ENCODE results near the gene RHAG.

RHAG gene

DNA sequence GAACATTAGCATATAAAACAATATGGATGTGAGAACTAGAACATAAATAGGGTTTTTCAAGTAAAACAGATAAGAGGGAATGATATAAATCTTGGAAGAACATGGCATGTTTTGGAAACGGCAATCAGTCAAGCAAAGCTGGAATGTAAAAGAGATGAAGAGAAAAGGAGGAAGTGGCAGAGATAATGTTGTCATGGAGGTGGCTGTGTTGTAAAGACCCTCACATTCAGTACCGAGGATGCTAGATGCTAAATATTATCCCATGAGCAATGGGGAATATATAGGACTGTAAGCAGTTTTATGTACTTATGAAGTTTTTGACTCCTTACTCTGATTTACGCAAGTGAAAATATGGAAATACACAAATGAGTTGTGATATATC, 702 bp upstream of the RHAG start:
- H3K4me3 ChIP-seq (ENCODE audit: control insufficient read depth in 1 of 7, extremely low read depth in 1 of 7, insufficient read depth in 4 of 7, low read depth in 2 of 7, low read length in 6 of 7): no peak overlapping the region
- no peak overlapping the region for H3K27ac ChIP-seq (ENCODE audit: insufficient read depth in 1 of 2, low read depth in 1 of 2, low read length in 2 of 2, poor library complexity in 1 of 2, severe bottlenecking in 2 of 2)
- DNase-seq: no peak
- ChIA-PET POLR2A (no interaction called here), CTCF (interaction anchor here (1.5 kb wide), 1 partner anchor 210 kb away, joined by 3 read pairs; no protein-coding TSS in a partner anchor)
- 77% methylated on average over 2 of the region's 3 CpGs for WGBS (ENCODE audit: insufficient coverage)
- H3K36me3 ChIP-seq (ENCODE audit: control insufficient read depth in 4 of 4, insufficient read depth in 4 of 4, low read length in 3 of 4): no peaks in the 10 kb centered on the region
- no peaks in the 10 kb centered on the region for H3K27me3 ChIP-seq (replicated peaks in 2 of 5; ENCODE audit: control insufficient read depth in 4 of 5, insufficient read depth in 5 of 5, low read length in 4 of 5)
- no peaks in the 10 kb centered on the region for H3K4me1 ChIP-seq (ENCODE audit: control extremely low read depth in 1 of 4, control insufficient read depth in 4 of 4, insufficient read depth in 4 of 4, low read length in 3 of 4)
- H3K9me3 ChIP-seq (ENCODE audit: control extremely low read depth in 1 of 5, control insufficient read depth in 4 of 5, insufficient read depth in 2 of 5, low read depth in 1 of 5, low read length in 4 of 5): no peaks in the 10 kb centered on the region

DNA sequence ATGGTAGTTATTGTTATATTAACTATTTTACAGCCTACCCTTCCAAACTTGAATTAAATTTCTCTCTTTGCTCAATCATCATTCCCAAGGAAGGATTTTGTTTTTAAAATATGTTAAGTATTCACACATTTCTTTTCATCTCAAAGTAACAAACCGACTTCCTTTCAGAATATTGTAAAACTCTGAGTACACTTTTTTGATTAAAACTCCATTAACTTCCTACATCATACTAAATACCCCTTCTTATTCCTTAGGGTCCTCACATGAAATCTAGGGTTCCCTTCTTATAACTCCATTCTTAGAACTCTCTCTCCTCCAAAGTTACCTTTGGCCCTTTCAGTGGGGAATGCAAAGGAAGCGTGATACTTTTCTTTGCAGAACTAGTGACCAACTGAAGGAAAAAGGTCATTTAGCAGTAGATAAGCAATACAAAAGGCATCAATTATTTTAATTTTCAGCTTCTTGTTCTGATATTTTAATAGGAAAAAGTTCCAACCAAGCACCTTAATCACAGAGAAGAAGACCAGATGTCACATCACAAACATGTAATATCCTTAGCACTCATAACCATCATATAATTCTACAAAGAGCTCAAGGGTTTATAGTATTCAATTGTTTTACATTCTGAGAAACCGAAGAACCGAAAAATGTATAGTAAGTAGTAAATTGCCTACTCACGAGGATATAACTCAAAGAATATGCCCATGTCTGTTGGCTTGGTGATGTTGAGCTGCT, 494 bp downstream of the RHAG start:
- H3K36me3 ChIP-seq (ENCODE audit: control insufficient read depth in 4 of 4, insufficient read depth in 4 of 4, low read length in 3 of 4): no peaks in the 10 kb centered on the region
- no peaks in the 10 kb centered on the region for H3K4me1 ChIP-seq (ENCODE audit: control extremely low read depth in 1 of 4, control insufficient read depth in 4 of 4, insufficient read depth in 4 of 4, low read length in 3 of 4)
- no peak overlapping the region for H3K4me3 ChIP-seq (ENCODE audit: control insufficient read depth in 1 of 7, extremely low read depth in 1 of 7, insufficient read depth in 4 of 7, low read depth in 2 of 7, low read length in 6 of 7)
- ChIA-PET POLR2A (no interaction called here), CTCF (no interaction called here)
- no peaks in the 10 kb centered on the region for H3K9me3 ChIP-seq (ENCODE audit: control extremely low read depth in 1 of 5, control insufficient read depth in 4 of 5, insufficient read depth in 2 of 5, low read depth in 1 of 5, low read length in 4 of 5)
- WGBS (ENCODE audit: insufficient coverage): 100% methylated on average over 1 of the region's 5 CpGs
- peak overlapping the region in 1 of 2 experiments; percentile 83 for H3K27ac ChIP-seq (ENCODE audit: insufficient read depth in 1 of 2, low read depth in 1 of 2, low read length in 2 of 2, poor library complexity in 1 of 2, severe bottlenecking in 2 of 2)
- no peak for DNase-seq
- H3K27me3 ChIP-seq (replicated peaks in 2 of 5; ENCODE audit: control insufficient read depth in 4 of 5, insufficient read depth in 5 of 5, low read length in 4 of 5): no peaks in the 10 kb centered on the region

DNA sequence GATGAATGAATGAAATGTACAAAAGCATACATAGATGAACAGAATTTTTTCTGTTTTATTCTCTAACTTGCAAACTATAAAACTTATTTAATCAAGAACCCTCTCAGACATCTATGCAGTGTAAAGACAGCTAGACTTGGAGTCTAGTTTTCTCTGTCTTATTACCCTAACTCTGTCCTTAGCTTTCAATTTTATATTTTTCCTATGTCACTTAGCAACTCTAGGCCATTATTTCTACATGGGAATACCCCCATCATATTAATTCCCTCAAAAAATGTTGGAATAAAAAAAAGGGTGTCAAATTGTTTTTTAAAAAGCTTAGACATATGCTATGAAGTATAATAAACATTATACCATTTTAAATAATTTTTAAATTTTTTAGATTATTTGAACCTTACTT, 1.2 kb downstream of the RHAG start:
- Histone ChIP-seq H3K4me3 (ENCODE audit: control insufficient read depth in 1 of 7, extremely low read depth in 1 of 7, insufficient read depth in 4 of 7, low read depth in 2 of 7, low read length in 6 of 7) (no peak overlapping the region), H3K27ac (ENCODE audit: insufficient read depth in 1 of 2, low read depth in 1 of 2, low read length in 2 of 2, poor library complexity in 1 of 2, severe bottlenecking in 2 of 2) (peak overlapping the region in 1 of 2 experiments; percentile 83), H3K27me3 (replicated peaks in 2 of 5; ENCODE audit: control insufficient read depth in 4 of 5, insufficient read depth in 5 of 5, low read length in 4 of 5) (no peaks in the 10 kb centered on the region), H3K36me3 (ENCODE audit: control insufficient read depth in 4 of 4, insufficient read depth in 4 of 4, low read length in 3 of 4) (no peaks in the 10 kb centered on the region), H3K9me3 (ENCODE audit: control extremely low read depth in 1 of 5, control insufficient read depth in 4 of 5, insufficient read depth in 2 of 5, low read depth in 1 of 5, low read length in 4 of 5) (no peaks in the 10 kb centered on the region), H3K4me1 (ENCODE audit: control extremely low read depth in 1 of 4, control insufficient read depth in 4 of 4, insufficient read depth in 4 of 4, low read length in 3 of 4) (no peaks in the 10 kb centered on the region)
- POLR2A ChIA-PET: no interaction called here
- no peak for DNase-seq
- CTCF ChIA-PET: interaction anchor here (0.6 to 1.7 kb wide), 2 partner anchors 12 to 201 kb away, joined by 3 to 5 read pairs; no protein-coding TSS in a partner anchor

DNA sequence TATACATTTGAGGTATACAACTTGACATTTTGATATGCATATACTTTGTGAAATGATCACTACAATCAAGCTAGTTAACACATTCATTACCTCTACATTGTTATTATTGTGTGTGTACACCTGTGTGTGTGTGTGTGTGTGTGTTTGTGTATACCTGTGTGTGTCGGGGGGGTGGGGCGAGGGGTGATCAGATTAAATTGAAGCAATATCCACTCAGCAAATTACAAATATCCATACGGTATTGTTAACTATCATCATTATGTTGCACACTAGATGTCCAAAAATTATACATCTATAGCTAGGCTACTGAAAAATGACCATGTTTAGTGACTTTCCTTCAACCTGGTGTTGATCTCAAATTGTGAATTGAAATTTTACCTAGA, 1.8 kb downstream of the RHAG start:
- no peaks in the 10 kb centered on the region for H3K9me3 ChIP-seq (ENCODE audit: control extremely low read depth in 1 of 5, control insufficient read depth in 4 of 5, insufficient read depth in 2 of 5, low read depth in 1 of 5, low read length in 4 of 5)
- no peak overlapping the region for H3K4me3 ChIP-seq (ENCODE audit: control insufficient read depth in 1 of 7, extremely low read depth in 1 of 7, insufficient read depth in 4 of 7, low read depth in 2 of 7, low read length in 6 of 7)
- DNase-seq: no peak
- ChIA-PET POLR2A (no interaction called here), CTCF (interaction anchor here (0.6 to 1.7 kb wide), 3 partner anchors 11 to 201 kb away, joined by 3 to 5 read pairs (median 4); no protein-coding TSS in a partner anchor)
- H3K27me3 ChIP-seq (replicated peaks in 2 of 5; ENCODE audit: control insufficient read depth in 4 of 5, insufficient read depth in 5 of 5, low read length in 4 of 5): no peaks in the 10 kb centered on the region
- H3K36me3 ChIP-seq (ENCODE audit: control insufficient read depth in 4 of 4, insufficient read depth in 4 of 4, low read length in 3 of 4): no peaks in the 10 kb centered on the region
- H3K27ac ChIP-seq (ENCODE audit: insufficient read depth in 1 of 2, low read depth in 1 of 2, low read length in 2 of 2, poor library complexity in 1 of 2, severe bottlenecking in 2 of 2): peak overlapping the region in 1 of 2 experiments; percentile 83
- no peaks in the 10 kb centered on the region for H3K4me1 ChIP-seq (ENCODE audit: control extremely low read depth in 1 of 4, control insufficient read depth in 4 of 4, insufficient read depth in 4 of 4, low read length in 3 of 4)
- WGBS (ENCODE audit: insufficient coverage): no CpG with 5 or more reads among the region's 3 CpGs

DNA sequence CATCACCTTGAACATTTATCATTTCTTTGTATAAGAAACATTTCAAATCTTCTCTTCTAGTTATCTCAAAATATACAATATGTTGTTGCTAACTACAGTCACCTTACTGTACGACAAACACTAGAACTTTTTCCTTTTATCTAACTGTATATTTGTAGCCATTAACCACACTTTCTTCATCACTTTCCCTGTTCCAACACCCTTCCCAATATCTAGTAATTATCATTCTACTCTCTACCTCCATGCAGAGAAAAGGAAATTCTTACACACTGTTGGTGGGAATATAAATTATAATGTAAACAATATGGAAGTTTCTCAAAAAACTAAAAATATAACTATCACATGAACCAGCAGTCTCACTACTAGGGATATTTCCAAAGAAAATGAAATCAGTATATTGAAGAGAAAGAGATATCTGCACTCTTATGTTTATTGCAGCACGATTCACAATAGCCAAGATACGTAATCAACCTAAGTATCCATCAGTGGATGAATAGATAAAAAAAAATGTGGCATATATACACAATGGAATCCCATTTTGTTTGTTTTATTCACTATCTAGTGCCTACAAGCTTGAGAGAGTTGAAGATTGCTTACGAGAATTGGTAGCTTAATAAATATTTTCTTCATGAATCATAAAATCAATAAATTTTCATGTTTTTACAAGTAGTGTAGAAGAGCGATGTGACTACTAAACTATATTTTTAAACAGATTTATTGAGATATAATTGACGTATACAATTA, 2.4 kb downstream of the RHAG start:
- H3K36me3 ChIP-seq (ENCODE audit: control insufficient read depth in 4 of 4, insufficient read depth in 4 of 4, low read length in 3 of 4): no peaks in the 10 kb centered on the region
- DNase-seq: no peak
- no peaks in the 10 kb centered on the region for H3K4me1 ChIP-seq (ENCODE audit: control extremely low read depth in 1 of 4, control insufficient read depth in 4 of 4, insufficient read depth in 4 of 4, low read length in 3 of 4)
- 100% methylated on average over 1 of the region's 6 CpGs for WGBS (ENCODE audit: insufficient coverage)
- H3K27ac ChIP-seq (ENCODE audit: insufficient read depth in 1 of 2, low read depth in 1 of 2, low read length in 2 of 2, poor library complexity in 1 of 2, severe bottlenecking in 2 of 2): peak overlapping the region in 1 of 2 experiments; percentile 83
- CTCF ChIA-PET: interaction anchor here (0.7 to 1.7 kb wide), 2 partner anchors 10 to 32 kb away, joined by 4 to 5 read pairs; no protein-coding TSS in a partner anchor
- no peak overlapping the region for H3K4me3 ChIP-seq (ENCODE audit: control insufficient read depth in 1 of 7, extremely low read depth in 1 of 7, insufficient read depth in 4 of 7, low read depth in 2 of 7, low read length in 6 of 7)
- H3K9me3 ChIP-seq (ENCODE audit: control extremely low read depth in 1 of 5, control insufficient read depth in 4 of 5, insufficient read depth in 2 of 5, low read depth in 1 of 5, low read length in 4 of 5): no peaks in the 10 kb centered on the region
- POLR2A ChIA-PET: interaction anchor here (0.7 kb wide), 1 partner anchor 67 kb away, joined by 6 read pairs; no protein-coding TSS in a partner anchor
- H3K27me3 ChIP-seq (replicated peaks in 2 of 5; ENCODE audit: control insufficient read depth in 4 of 5, insufficient read depth in 5 of 5, low read length in 4 of 5): no peaks in the 10 kb centered on the region

DNA sequence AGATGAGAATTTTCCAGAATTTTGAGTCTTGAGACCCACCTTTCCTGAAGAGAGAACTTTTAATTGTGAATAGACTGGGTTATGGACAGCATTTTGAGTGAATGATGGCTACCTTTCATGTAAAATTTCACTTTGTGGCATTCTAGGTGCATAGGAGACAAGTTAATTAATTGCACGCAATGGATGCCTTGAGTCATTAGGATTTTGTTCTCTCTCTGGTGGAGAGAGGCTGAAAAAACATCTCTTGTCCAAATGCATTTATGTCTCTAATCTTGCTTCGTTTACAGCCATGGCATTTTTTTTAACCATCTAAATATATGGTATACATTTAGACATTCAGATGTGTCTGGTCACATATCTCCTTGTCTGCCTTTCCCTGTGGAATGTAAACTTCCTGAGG, 3.1 kb downstream of the RHAG start:
- POLR2A ChIA-PET: interaction anchor here (0.7 kb wide), 1 partner anchor 68 kb away, joined by 6 read pairs; no protein-coding TSS in a partner anchor
- no peak overlapping the region for H3K27ac ChIP-seq (ENCODE audit: insufficient read depth in 1 of 2, low read depth in 1 of 2, low read length in 2 of 2, poor library complexity in 1 of 2, severe bottlenecking in 2 of 2)

DNA sequence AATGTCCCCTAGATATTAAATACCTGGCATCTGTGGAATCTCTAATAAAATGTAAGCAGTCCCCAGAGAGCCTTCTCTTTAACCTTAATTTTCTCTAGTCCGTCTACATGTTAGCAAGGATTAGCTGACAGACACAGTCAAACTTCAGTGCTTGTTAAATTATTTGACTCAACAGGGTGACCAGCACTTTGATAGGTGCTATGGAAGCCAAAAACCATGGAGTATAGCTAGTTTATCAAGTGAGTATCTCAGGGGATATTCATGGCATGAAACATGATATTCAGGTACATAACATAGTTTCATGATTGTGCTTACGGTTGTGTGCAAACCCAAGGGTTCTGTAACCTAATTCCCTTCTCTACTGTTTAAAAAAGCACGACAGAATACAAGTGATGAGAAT, 3.9 kb downstream of the RHAG start:
- H3K4me1 ChIP-seq (ENCODE audit: control extremely low read depth in 1 of 4, control insufficient read depth in 4 of 4, insufficient read depth in 4 of 4, low read length in 3 of 4): no peaks in the 10 kb centered on the region
- H3K4me3 ChIP-seq (ENCODE audit: control insufficient read depth in 1 of 7, extremely low read depth in 1 of 7, insufficient read depth in 4 of 7, low read depth in 2 of 7, low read length in 6 of 7): no peak overlapping the region
- ChIA-PET POLR2A (no interaction called here), CTCF (no interaction called here)
- DNase-seq: no peak
- H3K36me3 ChIP-seq (ENCODE audit: control insufficient read depth in 4 of 4, insufficient read depth in 4 of 4, low read length in 3 of 4): no peaks in the 10 kb centered on the region
- H3K9me3 ChIP-seq (ENCODE audit: control extremely low read depth in 1 of 5, control insufficient read depth in 4 of 5, insufficient read depth in 2 of 5, low read depth in 1 of 5, low read length in 4 of 5): no peaks in the 10 kb centered on the region
- H3K27me3 ChIP-seq (replicated peaks in 2 of 5; ENCODE audit: control insufficient read depth in 4 of 5, insufficient read depth in 5 of 5, low read length in 4 of 5): no peaks in the 10 kb centered on the region
- 100% methylated on average over 1 of the region's 3 CpGs for WGBS (ENCODE audit: insufficient coverage)
- H3K27ac ChIP-seq (ENCODE audit: insufficient read depth in 1 of 2, low read depth in 1 of 2, low read length in 2 of 2, poor library complexity in 1 of 2, severe bottlenecking in 2 of 2): no peak overlapping the region

More for the DNA sequence above, 3.1 kb downstream of the RHAG start:
- H3K36me3 ChIP-seq (ENCODE audit: control insufficient read depth in 4 of 4, insufficient read depth in 4 of 4, low read length in 3 of 4): no peaks in the 10 kb centered on the region
- H3K27me3 ChIP-seq (replicated peaks in 2 of 5; ENCODE audit: control insufficient read depth in 4 of 5, insufficient read depth in 5 of 5, low read length in 4 of 5): no peaks in the 10 kb centered on the region
- WGBS (ENCODE audit: insufficient coverage): 100% methylated on average over 1 of the region's 2 CpGs
- CTCF ChIA-PET: no interaction called here
- H3K9me3 ChIP-seq (ENCODE audit: control extremely low read depth in 1 of 5, control insufficient read depth in 4 of 5, insufficient read depth in 2 of 5, low read depth in 1 of 5, low read length in 4 of 5): no peaks in the 10 kb centered on the region
- H3K4me1 ChIP-seq (ENCODE audit: control extremely low read depth in 1 of 4, control insufficient read depth in 4 of 4, insufficient read depth in 4 of 4, low read length in 3 of 4): no peaks in the 10 kb centered on the region
- H3K4me3 ChIP-seq (ENCODE audit: control insufficient read depth in 1 of 7, extremely low read depth in 1 of 7, insufficient read depth in 4 of 7, low read depth in 2 of 7, low read length in 6 of 7): no peak overlapping the region
- no peak for DNase-seq

Measured in common myeloid progenitor, CD34-positive (primary cell).